WTC11 (cell line): ENCODE results near the gene CNKSR3.

ENCODE experiments used
- CREM ChIP-seq: sonication (generic); formaldehyde crosslinking; IDR thresholded peaks from 2 replicates; pipeline ENCODE4 v1.8.1; 2022; ENCODE audit warnings: mild to moderate bottlenecking, missing genetic modification reagents, moderate library complexity
- FOXJ3 ChIP-seq: sonication (generic); formaldehyde crosslinking; IDR thresholded peaks from 2 replicates; pipeline ENCODE4 v1.9.0; 2021; ENCODE audit warnings: missing genetic modification reagents, mild to moderate bottlenecking, borderline replicate concordance
- TEAD4 ChIP-seq: sonication (generic); formaldehyde crosslinking; IDR thresholded peaks from 2 replicates; pipeline ENCODE4 v1.8.0; 2022; ENCODE audit warnings: mild to moderate bottlenecking, missing genetic modification reagents
- TP53 ChIP-seq: sonication (generic); formaldehyde crosslinking; IDR thresholded peaks from 2 replicates; pipeline ENCODE4 v1.8.1; 2023; ENCODE audit warnings: mild to moderate bottlenecking, missing genetic modification reagents
- ZBTB21 ChIP-seq: sonication (generic); formaldehyde crosslinking; IDR thresholded peaks from 2 replicates; pipeline ENCODE4 v1.8.1; 2023; ENCODE audit warnings: mild to moderate bottlenecking, missing genetic modification reagents, borderline replicate concordance
- ZNF232 ChIP-seq: sonication (generic); formaldehyde crosslinking; IDR thresholded peaks from 2 replicates; pipeline ENCODE4 v1.8.0; 2022; ENCODE audit warnings: mild to moderate bottlenecking, missing genetic modification reagents
- TF ChIP-seq, protein P1 (sequence below): sonication (generic); formaldehyde crosslinking; IDR thresholded peaks from 2 replicates; pipeline ENCODE4 v1.8.0; 2023; ENCODE audit warnings: missing genetic modification reagents
- TF ChIP-seq, protein P2 (sequence below): fragments of 200-600 bp; IDR thresholded peaks from 2 replicates; pipeline ENCODE4 v1.8.0; 2022; ENCODE audit warnings: antibody characterized with exemption
- TF ChIP-seq, protein P3 (sequence below): sonication (generic); formaldehyde crosslinking; IDR thresholded peaks from 2 replicates; pipeline ENCODE4 v1.8.0; 2022; ENCODE audit warnings: mild to moderate bottlenecking, missing genetic modification reagents
- TF ChIP-seq, protein P4 (sequence below): sonication (generic); formaldehyde crosslinking; IDR thresholded peaks from 2 replicates; pipeline ENCODE4 v1.8.1; 2023; ENCODE audit warnings: mild to moderate bottlenecking, missing genetic modification reagents

DNA sequence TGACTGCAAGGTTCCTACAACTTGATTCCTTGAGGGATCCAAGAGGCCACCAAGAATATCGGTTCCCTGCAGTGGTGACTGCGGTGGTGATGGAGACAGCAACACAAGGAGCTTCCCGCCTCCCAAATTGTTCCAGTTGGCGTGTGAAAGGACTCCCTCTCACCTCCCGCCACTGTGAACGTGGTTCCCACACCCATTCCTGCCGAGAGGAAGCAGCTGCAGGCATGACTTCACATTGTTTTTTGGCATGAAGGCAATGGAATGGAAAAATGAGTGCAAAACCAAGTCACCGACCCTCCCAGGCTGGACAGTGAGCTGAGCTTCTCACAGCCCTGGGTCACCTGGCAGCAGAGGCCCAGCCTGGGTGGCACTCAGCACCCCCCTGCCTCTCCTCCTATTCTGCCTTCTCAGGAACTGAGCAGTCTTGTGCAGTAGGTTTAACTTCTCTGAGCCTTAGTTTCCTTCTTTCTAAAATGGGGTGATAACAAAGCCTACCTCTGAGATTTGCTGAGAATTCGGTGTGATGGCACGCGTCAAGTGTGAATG is 75.0 kb downstream of the CNKSR3 start:
- TF ChIP-seq, protein P1, sequence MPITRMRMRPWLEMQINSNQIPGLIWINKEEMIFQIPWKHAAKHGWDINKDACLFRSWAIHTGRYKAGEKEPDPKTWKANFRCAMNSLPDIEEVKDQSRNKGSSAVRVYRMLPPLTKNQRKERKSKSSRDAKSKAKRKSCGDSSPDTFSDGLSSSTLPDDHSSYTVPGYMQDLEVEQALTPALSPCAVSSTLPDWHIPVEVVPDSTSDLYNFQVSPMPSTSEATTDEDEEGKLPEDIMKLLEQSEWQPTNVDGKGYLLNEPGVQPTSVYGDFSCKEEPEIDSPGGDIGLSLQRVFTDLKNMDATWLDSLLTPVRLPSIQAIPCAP (CRISPR knock-in tag): no peak
- TF ChIP-seq TP53 (CRISPR knock-in tag) (no peak), TEAD4 (CRISPR knock-in tag) (no peak), FOXJ3 (CRISPR knock-in tag) (no peak), CREM (CRISPR knock-in tag) (no peak), ZNF232 (CRISPR knock-in tag) (no peak), ZBTB21 (no peak)
- TF ChIP-seq, protein P2, sequence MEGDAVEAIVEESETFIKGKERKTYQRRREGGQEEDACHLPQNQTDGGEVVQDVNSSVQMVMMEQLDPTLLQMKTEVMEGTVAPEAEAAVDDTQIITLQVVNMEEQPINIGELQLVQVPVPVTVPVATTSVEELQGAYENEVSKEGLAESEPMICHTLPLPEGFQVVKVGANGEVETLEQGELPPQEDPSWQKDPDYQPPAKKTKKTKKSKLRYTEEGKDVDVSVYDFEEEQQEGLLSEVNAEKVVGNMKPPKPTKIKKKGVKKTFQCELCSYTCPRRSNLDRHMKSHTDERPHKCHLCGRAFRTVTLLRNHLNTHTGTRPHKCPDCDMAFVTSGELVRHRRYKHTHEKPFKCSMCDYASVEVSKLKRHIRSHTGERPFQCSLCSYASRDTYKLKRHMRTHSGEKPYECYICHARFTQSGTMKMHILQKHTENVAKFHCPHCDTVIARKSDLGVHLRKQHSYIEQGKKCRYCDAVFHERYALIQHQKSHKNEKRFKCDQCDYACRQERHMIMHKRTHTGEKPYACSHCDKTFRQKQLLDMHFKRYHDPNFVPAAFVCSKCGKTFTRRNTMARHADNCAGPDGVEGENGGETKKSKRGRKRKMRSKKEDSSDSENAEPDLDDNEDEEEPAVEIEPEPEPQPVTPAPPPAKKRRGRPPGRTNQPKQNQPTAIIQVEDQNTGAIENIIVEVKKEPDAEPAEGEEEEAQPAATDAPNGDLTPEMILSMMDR: no peak
- TF ChIP-seq, protein P3, sequence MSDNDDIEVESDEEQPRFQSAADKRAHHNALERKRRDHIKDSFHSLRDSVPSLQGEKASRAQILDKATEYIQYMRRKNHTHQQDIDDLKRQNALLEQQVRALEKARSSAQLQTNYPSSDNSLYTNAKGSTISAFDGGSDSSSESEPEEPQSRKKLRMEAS (CRISPR knock-in tag): no peak
- TF ChIP-seq, protein P4, sequence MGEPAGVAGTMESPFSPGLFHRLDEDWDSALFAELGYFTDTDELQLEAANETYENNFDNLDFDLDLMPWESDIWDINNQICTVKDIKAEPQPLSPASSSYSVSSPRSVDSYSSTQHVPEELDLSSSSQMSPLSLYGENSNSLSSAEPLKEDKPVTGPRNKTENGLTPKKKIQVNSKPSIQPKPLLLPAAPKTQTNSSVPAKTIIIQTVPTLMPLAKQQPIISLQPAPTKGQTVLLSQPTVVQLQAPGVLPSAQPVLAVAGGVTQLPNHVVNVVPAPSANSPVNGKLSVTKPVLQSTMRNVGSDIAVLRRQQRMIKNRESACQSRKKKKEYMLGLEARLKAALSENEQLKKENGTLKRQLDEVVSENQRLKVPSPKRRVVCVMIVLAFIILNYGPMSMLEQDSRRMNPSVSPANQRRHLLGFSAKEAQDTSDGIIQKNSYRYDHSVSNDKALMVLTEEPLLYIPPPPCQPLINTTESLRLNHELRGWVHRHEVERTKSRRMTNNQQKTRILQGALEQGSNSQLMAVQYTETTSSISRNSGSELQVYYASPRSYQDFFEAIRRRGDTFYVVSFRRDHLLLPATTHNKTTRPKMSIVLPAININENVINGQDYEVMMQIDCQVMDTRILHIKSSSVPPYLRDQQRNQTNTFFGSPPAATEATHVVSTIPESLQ (CRISPR knock-in tag): no peak
